ENCODE measurements around the gene ATP2B2. TPM values are rescaled to one million over a fixed set of nuclear protein-coding genes. Genes with fewer than 3 reads are reported as not detected.

Gene ATP2B2
- total RNA-seq, 2 donors from 2014 or later = 0.07 to 0.11 TPM

DNA sequence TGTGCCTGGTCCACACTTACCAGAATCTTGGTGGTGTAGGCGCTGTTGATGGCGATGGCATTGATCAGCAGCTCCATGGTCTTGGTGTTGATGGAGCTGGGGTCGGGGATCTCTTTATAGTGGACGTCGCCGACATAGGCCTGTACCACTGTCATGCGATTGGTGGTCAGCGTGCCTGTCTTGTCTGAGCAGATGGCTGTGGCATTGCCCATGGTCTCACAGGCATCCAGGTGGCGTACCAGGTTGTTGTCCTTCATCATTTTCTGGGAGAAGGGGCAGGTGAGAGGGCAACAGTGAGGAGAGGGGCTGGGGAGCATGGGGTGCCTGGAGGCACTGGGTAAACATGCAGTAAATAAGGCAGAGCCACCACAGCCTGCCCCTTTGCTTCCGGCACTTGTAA, 133.6 kb downstream of the ATP2B2 start:
- TF ChIP-seq CTCF (IDR thresholded peaks at IDR 0.05) = no peak
- intact Hi-C loops (cut with DNase I) = no loop called here
- no peak overlapping the region for H3K4me3 ChIP-seq
- H3K9ac ChIP-seq (ENCODE audit: low read depth in 2 of 2, low read length in 2 of 2) = no peak overlapping the region
- H3K4me1 ChIP-seq = no peaks in the 10 kb centered on the region
- H3K36me3 ChIP-seq = no peaks in the 10 kb centered on the region
- no peaks in the 10 kb centered on the region for H3K27me3 ChIP-seq
- no peak overlapping the region for H3K27ac ChIP-seq
- no peaks in the 10 kb centered on the region for H3K9me3 ChIP-seq
- DNase-seq = no peak

DNA sequence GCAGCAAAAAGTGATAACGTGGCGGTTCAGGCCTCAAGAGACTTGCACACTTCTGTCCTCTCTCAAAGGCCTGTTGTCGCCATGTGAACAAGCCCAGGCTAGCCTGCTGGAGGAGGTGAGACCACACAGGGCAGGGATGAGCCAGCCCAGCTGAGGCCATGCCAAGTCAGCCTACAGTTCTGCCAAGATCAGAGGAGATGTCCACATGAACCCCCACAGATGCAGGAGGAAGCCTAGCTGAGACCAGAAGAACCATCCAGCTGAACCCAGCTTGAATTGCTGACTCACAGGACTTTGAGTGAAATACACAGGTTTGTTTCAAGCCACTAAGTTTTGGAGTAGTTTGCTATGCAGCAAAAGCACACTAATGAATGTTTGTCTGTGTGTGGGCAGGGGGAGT, 134.2 kb downstream of the ATP2B2 start:
- H3K9me3 ChIP-seq = no peaks in the 10 kb centered on the region
- no peak overlapping the region for H3K4me3 ChIP-seq
- TF ChIP-seq CTCF (IDR thresholded peaks at IDR 0.05) = no peak
- H3K9ac ChIP-seq (ENCODE audit: low read depth in 2 of 2, low read length in 2 of 2) = no peak overlapping the region
- H3K27me3 ChIP-seq = no peaks in the 10 kb centered on the region
- no peak overlapping the region for H3K27ac ChIP-seq
- H3K36me3 ChIP-seq = no peaks in the 10 kb centered on the region
- DNase-seq = no peak
- intact Hi-C loops (cut with DNase I) = no loop called here
- no peaks in the 10 kb centered on the region for H3K4me1 ChIP-seq

DNA sequence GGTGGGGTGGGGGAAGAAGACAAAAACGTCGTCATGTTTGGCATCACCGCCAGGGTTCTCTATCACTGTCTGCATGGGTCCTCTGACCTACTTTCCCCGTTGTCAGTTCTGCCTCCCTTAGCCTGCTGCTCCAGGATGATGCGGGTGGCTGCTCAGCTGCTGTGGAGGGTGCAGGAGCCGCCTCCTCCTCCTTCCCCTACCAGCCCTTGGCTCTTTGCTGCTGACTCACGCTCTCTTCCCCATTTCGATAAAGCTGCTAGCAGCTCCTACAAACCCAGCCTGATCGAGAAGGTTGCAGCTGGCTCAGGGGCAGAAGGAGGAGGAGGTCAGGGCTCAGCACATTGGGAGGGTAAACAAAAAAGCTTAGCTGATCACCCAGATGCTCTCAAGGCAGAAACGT, 135.0 kb downstream of the ATP2B2 start:
- no peaks in the 10 kb centered on the region for H3K36me3 ChIP-seq
- no peak for DNase-seq
- H3K9me3 ChIP-seq = no peaks in the 10 kb centered on the region
- H3K9ac ChIP-seq (ENCODE audit: low read depth in 2 of 2, low read length in 2 of 2) = no peak overlapping the region
- intact Hi-C loops (cut with DNase I) = no loop called here
- H3K4me1 ChIP-seq = no peaks in the 10 kb centered on the region
- no peak overlapping the region for H3K27ac ChIP-seq
- H3K4me3 ChIP-seq = no peak overlapping the region
- no peak for TF ChIP-seq CTCF (IDR thresholded peaks at IDR 0.05)
- H3K27me3 ChIP-seq = no peaks in the 10 kb centered on the region

GRCh38 chr3:10368512-10368911, 136.9 kb downstream of the ATP2B2 start:
- intact Hi-C loops (cut with DNase I) = no loop called here
- Histone ChIP-seq H3K9ac (ENCODE audit: low read depth in 2 of 2, low read length in 2 of 2) (no peak overlapping the region), H3K36me3 (no peaks in the 10 kb centered on the region), H3K4me3 (no peak overlapping the region), H3K9me3 (no peaks in the 10 kb centered on the region), H3K27ac (no peak overlapping the region), H3K4me1 (no peaks in the 10 kb centered on the region), H3K27me3 (no peaks in the 10 kb centered on the region)
- no peak for DNase-seq
- no peak for TF ChIP-seq CTCF (IDR thresholded peaks at IDR 0.05)

DNA sequence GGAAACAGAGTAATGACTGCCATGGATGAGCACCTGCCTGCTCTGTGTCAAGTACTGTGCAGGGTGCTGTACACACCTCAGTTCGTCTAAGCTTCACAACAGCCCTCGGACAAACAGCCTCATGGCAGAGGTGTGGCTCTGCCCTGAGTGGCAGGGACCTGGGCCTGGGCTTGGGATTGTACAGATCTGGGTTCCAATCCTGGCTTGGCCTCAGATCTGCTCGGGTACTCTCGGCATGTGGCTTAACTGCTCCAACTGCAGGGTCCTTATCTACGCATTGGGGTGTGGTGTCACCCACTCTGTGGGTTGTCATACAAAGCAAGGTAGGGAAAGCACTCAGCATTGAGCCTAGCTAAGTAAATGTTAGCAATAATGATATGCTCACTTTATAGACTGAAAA, 137.9 kb downstream of the ATP2B2 start:
- no peaks in the 10 kb centered on the region for H3K27me3 ChIP-seq
- no peak for DNase-seq
- no peak overlapping the region for H3K4me3 ChIP-seq
- no peaks in the 10 kb centered on the region for H3K9me3 ChIP-seq
- intact Hi-C loops (cut with DNase I) = no loop called here
- no peak overlapping the region for H3K27ac ChIP-seq
- no peaks in the 10 kb centered on the region for H3K4me1 ChIP-seq
- TF ChIP-seq CTCF (IDR thresholded peaks at IDR 0.05) = no peak
- no peak overlapping the region for H3K9ac ChIP-seq (ENCODE audit: low read depth in 2 of 2, low read length in 2 of 2)
- no peaks in the 10 kb centered on the region for H3K36me3 ChIP-seq

DNA sequence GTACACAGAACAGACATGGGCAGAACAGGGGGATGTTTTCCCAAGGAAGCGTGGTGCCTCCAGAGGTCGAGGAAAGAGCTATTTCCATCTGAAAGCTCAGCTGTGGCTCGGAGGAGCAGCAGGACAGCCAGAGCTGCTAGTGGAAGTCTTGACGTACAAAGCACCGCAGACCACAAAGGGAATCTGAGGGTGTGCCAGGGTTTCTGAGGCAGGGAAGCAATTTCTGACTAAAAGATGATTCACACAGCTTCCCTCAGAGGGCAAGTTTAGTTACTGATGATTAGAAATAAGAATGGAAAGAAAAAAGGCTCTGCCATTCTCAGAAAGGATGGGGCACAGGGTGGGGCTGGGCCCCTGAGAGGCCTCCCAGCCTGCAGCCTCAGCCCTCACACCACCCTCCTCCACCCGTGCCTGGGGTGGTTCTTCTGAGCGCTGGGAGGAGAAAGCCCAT, 138.7 kb downstream of the ATP2B2 start:
- H3K9me3 ChIP-seq = no peaks in the 10 kb centered on the region
- no peak overlapping the region for H3K4me3 ChIP-seq
- H3K27me3 ChIP-seq = no peaks in the 10 kb centered on the region
- intact Hi-C loops (cut with DNase I) = no loop called here
- H3K27ac ChIP-seq = no peak overlapping the region
- no peaks in the 10 kb centered on the region for H3K4me1 ChIP-seq
- no peaks in the 10 kb centered on the region for H3K36me3 ChIP-seq
- no peak overlapping the region for H3K9ac ChIP-seq (ENCODE audit: low read depth in 2 of 2, low read length in 2 of 2)
- no peak for TF ChIP-seq CTCF (IDR thresholded peaks at IDR 0.05)
- no peak for DNase-seq
